HG02870 (cell line): Measurements from ENCODE around the gene NUDT1.
"Not testable (repeated sequence)": the region's sequence is repeated elsewhere in the genome, so short reads cannot be mapped to it uniquely, and the experiment has no call there.

Source experiments
- ATAC-seq: cut with Tn5 transposase; IDR thresholded peaks from one replicate; pipeline ENCODE4 v1.9.1; 2021; ENCODE audit warnings: mild to moderate bottlenecking, moderate library complexity; ENCODE audit not compliant: unreplicated experiment

NUDT1 gene

DNA sequence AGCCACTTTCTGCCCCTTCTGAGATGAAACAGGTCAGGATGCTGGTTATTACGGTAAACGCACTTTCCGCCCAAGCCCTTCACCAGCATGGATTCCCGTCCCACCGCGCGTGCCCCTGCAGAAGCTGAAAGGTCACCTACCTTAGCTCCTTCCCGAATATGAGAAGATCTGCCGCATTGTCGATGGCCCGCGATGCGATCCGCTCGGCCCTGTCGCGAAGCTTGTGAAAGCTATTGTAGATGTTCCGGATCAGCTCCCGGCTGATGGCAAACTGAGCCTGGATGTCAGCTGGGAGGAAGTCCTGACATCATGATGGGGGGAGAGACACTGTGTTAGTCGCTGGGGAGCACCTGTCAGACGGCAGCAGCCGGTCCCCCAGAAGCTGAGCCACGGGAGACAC is 22.1 kb downstream of the NUDT1 start:
- ATAC-seq: no peak

DNA sequence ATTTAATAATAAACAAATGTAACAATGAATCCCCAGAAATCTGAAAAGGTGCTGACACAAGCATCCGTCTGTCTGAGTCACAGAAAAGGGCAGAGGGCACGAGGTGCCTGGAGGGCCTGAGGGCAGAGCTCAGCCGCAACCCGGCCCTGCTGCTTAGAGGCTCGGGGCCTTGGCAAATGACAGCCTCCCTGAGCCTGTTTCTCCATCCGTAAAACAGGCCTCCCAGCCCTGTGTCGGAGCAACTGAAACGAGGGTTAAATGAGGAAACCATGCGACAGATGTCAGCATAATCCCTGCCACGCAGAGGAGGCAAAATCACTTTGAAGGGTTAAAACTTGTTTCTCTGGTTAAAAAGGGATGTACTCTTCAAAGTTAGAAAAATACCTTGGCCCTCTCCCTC is 24.9 kb downstream of the NUDT1 start:
- no peak for ATAC-seq

DNA sequence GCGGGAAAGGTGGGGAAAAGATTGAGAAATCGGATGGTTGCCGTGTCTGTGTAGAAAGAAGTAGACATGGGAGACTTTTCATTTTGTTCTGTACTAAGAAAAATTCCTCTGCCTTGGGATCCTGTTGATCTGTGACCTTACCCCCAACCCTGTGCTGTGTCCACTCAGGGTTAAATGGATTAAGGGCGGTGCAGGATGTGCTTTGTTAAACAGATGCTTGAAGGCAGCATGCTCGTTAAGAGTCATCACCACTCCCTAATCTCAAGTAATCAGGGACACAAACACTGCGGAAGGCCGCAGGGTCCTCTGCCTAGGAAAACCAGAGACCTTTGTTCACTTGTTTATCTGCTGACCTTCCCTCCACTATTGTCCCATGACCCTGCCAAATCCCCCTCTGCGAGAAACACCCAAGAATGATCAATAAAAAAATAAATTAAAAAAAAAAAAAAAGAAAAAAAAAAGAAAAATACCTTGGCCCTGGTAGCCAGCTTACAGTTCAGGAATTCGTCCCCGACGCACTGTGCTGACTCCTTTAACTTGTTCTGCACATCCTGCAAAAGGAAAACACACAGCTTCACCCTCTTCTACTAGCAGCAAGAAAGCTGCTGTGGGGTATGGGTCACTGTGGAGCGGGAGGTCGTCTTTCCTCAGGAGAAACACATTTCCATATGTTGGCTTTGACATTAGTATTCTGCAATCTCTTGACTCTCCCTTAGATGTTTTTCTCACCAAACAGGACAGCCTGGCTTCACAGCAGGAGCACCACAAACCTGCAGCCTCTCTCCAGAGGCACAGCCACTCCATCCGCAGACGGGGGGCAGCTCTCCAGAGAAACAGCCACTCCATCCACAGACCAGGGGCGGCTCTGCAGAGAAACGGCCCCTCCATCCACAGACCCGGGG is 27.3 kb downstream of the NUDT1 start:
- not testable (repeated sequence) for ATAC-seq

DNA sequence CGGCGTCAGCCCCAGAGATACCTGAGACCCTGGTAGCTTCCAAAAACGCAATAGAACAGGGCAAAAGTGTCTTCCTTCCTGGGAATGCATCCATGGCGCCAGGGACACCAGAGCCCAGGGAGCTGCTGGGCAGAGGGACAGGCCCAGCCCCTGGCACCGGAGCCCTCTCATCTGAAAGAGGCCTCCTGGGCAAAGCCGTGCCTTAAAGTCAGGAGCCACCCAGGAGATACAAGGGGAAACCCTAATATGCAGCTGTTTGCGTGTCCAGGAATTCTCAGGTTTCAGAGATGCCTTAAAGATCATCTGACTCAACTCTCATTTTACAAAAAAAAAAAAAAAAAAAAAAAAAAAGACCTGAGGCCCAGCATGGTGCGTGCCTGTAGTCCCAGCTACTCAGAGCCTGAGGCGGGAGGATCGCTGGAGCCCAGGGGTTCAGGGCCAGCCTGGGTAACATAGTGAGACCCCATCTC is 28.0 kb downstream of the NUDT1 start:
- ATAC-seq: no peak

DNA sequence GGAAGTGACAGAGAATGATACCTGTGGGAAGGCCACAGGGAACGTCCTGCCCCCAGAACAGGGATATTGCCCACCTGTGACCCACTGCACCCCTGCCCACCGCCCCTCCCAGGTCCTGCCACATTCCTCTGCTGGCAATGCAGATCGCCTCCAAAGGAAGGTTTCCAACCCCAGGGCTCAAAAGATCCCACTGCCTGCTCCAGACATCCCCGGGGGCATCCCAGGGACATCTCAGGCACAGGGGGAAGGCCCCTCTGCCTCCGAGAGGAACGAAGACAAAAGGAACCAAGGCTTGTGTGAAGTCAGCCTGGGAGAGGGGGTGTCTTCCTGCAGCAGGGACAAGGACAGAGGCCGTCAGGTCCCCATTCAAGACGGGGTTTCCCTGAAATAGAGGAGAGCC is 28.5 kb downstream of the NUDT1 start:
- no peak for ATAC-seq

DNA sequence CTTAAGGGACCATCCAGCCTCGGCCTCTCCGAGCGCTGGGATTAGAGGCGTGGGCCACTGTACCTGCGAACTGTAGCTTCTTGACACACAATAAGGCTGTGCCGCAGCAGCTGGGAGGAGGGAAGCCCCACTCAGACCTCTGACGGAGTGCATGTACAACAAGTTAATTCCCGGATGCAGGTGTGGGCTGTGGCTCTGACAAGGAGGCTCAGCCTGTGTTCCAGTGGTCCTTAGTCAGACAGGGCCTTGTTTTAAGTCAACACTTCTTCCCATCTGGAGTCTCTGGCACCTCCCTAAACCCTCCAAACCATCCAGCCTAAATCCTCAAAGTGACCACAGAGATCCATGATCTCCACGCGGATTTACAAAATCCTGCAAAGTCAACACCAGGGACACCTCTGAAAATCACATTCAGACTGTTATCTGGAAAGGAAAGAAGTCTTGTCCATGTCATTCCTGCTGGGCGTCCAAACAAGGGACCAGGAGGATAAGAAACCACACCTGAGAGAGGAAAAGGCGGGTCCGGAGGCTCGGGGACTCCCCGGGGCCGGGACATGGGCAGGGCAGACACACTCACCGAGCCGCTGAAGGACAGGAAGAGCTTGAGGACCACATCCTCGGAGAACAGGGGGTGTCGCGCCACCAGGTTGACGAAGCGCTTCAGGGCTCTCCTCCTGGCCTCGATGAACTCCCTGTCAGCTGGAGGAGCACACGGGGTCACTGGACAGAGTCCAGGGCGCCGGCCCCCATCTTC is 29.4 kb downstream of the NUDT1 start:
- ATAC-seq: no peak

DNA sequence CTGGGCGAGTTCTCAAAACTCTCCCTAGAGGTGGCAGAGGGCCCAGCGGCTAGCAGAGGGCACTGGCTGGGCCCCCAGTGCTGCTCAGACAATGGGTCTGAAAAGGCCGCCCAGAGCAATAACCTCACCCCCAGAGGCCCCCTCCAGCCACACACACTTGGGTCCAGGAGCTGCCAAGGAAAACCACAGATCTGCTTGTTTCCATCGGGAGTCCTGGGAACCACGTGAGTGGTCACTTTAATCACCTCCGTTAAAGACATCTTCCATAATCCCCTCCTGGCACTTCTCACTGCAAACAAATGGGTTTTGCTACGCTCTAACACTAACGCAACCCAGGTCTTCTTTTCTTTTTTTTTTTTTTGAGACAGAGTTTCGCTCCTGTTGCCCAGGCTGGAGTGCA is 30.0 kb downstream of the NUDT1 start:
- no peak for ATAC-seq

DNA sequence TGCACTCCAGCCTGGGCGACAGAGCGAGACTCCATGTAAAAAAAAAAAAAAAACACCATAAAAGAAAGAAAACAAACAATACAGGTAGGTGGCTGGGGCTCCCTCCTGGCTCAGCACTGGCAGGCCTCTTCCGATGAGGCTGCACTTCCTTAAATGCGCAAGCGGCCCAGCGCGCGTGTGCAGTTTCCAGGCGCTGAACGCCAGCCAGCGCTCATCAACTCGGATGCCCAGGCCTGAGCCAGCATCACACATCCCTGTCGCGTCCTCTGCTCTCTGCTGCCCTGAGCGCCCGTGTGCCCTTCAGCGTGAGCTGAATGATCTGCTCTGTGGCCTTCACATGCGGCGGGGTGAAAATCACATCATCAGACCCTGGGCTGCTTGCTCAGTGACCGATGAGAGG is 31.8 kb downstream of the NUDT1 start:
- ATAC-seq: no peak

DNA sequence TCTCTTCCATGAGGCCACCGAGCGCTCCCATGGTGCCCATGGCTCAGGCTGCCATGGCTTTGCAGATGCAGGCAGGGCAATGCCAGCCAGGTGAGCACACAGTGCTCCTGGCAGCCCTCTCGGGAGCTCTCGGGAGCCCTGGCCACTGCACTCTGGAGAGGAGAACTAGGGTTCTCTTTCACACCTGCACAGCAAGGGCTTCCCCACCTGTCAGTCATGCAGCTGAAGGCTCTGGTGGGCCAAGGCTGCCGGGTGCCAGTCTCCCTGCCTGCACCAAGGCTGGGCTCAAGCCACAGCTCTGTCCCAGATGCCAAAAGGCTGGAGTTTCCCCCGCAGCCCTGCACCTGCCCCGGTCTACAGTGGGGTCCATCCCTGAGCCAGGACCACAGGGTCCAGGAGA is 32.6 kb downstream of the NUDT1 start:
- no peak for ATAC-seq

DNA sequence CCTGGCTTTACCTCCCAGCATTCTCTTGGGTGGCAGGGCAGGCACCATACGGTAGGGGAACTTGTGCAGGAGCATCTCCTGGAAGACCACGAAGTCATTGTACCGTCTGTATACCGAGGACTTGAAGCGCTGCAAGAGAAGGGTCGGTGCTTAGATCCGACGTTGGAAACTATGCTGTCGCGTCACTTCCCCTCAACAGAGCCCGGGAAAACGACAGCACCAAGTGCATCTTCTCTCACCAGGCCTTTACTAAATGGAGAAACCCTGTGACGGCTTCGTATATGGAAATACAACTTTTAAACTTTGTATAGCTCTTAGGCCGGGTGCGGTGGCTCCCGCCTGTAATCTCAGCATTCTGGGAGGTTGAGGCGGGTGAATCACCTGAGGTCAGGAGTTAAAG is 33.1 kb downstream of the NUDT1 start:
- ATAC-seq: no peak

DNA sequence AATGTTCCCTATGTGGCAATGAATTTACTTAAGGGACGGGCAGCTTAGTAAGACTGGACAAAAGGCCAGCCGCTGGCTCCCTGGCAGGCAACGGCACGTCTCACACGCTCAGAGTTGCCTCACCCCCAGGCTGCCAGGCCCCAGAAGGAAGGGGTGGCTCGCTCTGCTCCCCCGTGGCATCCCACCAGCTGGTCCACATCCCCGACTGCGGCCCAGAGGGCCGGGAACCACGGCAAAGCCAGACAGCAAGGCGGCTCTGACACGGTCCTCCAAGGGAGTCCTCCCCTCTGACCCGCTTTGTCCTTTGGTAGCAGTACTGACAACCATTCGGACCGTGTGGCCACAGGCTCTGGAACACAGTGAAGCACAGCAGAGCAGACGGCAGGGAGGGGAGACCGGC is 34.1 kb downstream of the NUDT1 start:
- no peak for ATAC-seq

DNA sequence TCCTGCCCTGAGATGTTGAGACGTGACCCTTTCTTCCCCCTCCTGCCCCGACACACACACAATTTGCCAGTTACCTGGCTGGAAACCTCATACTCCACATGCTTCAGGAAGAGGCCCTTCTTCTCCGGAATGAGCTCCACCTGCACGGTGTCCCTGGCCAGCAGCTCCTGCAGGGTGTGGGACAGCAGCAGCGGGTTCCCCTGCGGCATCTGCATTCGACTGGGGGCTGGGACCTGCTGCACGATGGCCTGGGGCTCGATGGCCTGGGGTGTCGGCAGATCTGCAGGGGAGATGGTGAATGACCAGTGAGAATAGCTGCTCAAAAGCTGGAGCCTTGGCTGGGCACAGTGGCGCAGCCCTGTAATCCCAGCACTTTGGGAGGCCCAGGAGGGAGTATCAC is 36.0 kb downstream of the NUDT1 start:
- ATAC-seq: no peak

DNA sequence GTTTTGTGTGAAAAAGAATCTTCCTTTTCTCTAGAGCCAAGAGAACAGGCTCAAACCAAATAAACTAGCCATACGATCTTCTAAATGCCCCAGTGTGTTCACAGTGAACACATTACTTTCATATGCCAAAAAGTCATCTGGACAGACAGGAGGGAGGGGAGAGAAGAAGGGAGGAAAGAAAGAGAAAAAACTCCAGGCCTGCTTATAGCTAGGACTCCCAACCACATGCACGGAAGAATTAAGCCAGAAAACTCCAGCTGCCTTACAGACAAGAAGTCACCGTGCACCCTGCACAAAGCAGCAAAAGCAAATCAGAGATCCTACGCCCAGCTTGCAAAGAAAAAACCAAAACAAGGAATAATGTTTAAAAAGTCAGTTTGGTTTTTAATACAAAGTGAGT is 37.9 kb downstream of the NUDT1 start:
- ATAC-seq: no peak

DNA sequence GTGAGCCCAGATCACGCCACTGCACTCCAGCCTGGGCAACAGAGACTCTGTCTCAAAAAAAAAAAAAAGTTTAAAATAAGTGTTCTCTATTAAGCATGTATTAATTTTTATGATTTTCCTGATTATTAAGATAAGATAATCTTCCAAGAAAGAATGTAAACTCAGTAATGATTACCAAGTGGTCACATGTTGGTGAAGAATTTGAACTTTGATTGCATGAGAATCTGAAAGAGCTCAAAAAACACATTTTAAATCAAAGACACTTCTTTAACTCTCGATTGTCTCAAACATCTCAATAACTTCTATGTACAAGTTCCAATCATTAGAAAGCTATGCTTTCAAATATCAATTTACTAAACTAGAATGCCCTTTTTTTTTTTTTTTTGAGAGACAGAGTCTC is 38.4 kb downstream of the NUDT1 start:
- ATAC-seq: no peak

DNA sequence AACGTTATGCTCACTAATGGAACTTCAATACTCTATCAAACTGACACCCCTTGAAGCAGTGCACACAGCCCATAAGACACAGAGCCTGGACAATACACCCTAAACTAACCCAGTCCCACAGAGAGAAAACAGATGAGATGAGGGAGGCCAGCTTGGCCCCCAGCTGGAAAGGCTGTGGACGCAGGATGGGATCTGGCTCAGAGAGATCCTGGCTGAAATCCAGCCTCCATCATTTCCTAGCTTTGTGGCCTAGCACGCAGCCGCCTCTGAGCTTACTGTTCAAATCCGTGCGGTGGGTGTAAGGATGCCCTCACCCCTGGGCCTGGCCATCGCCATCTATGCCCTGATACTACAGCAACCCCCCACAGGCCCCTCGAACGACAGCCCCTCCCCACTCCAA is 39.5 kb downstream of the NUDT1 start:
- ATAC-seq: no peak

DNA sequence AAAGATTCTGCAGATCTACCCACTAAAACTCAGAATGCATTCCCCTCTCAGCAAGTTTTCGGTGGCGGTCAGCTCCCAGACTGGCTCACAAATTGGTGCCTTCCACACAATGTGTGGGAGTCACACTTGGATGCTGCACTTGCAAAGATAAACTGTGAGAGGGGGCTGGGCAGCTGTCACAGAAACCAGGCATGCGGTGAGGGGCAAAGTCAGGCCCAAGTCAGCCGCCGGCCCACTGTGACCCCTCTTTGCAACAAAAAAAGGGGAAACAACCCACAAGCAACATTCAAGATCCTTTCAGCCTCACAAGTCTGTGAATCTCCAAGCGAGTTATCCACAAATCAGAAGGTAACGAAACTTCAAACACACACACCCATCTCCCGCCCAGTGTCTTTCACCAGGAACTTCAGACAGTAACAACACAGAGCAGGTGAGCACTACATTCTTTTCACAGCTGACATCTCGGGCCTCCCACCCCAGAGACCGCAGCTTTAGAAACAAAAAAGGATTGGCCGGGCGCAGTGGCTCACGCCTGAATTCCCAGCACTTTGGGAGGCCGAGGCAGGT is 40.2 kb downstream of the NUDT1 start:
- ATAC-seq: no peak

DNA sequence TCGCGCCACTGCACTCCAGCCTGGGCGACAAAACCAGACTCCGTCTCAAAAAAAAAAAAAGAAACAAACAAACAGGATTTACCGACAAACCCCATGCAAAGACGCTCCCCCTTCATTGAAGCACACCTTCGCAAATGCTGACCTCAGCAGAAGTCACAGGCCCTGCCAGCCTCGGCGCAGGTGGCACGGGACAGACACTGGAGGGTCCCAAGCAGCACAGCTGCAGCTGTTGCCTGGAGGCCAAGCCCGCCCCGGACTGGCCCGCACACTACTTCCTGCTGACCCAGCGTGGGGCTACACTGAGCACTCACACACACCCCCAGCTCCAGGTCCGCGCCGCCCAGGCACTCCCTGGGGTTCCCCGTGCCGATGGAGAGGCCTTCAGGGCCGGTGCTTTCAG is 41.0 kb downstream of the NUDT1 start:
- ATAC-seq: no peak

DNA sequence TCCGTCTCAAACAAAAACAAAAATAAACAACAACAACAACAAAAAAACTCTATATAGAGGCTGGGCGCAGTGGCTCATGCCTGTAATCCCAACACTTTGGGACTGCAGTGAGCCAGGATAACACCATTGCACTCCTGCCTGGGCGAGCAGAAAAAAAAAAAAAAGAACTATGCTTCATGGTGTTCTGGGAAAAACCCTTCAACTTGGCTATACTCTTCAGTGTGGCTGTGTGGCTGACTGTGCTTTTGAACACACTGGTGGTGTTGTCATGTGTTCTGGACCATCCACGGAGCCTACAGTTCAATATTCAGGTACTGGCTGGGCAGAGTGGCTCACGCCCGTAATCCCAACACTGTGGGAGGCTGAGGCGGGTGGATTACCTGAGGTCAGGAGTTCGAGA is 45.7 kb downstream of the NUDT1 start:
- no peak for ATAC-seq

DNA sequence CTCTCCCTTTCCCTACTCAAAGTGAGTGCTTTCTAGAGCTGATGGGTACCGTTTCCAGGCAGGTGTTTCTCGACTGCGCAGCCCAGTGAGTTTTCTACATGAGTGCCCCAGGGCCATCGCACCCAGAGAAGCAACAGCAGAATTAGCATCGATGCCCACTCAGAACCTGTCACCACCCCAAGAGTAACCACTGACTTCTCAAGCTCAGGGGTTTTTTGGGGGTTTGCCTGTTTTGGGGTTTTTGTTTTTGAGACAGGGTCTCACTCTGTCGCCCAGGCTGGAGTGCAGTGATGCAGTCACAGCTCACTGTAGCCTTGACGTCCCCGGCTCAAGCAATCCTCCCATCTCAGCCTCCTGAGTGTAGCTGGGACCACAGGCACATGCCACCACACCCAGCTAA is 46.5 kb downstream of the NUDT1 start:
- no peak for ATAC-seq

DNA sequence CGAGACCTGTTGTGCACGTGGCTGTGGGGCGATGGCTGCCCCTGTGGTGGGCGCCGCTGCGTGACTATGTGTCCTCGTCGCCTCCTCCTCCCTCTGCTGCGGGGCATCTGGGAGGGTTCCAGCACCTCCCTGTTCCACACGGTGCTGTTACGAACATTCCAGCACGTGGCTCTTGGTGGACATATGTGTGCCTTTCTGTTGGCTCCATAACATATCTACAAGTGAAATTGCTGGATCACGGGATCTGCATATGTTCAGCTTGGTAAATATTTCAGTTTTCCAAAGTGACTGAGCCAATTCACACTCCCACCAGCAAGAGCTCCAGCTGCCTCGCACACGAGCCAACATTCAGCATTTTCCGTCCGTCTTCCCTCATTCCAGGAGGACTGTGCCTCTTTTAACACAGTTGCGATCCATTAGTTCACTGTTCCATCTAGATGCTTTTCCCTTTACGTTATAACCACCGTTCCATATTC is 47.1 kb downstream of the NUDT1 start:
- ATAC-seq: no peak

DNA sequence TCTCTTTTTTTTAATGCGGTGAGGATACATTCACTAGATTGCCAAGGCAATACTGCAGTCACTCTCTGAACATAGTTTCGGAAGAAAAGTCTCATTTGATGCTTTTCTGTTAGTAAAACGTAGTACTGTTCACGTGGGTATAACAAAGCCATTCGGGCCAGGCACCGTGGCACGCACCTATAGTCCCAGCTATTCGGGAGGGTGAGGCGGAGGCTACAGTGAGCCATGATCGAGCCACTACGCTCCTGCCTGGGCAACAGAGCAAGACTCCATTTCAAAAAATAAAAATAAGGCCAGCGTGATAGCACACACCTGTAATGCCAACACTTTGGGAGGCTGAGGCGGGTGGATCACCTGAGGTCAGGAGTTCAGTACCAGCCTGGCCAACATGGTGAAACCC is 47.6 kb downstream of the NUDT1 start:
- ATAC-seq: no peak

DNA sequence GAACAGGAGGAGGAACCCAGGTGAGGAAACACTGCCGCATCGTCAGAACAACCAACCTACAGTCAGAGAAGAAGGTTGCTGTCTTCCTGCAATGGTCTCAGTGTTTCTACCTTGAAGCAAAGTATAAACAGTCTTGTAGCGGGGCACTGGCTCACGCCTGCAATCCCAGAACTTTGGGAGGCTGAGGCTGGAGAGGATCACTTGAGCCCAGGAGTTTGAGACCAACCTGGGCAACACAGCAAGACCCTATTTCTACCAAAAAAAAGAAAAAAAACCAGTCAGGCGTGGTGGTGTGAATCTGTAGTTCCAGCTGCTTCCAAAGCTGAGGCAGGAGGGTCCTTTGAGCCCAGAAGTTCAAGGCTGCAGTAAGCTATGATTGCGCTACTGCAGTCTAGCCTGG is 48.9 kb downstream of the NUDT1 start:
- ATAC-seq: no peak
